GM23338 (cell line): ENCODE measurements around the gene NME2. TPM values are rescaled to one million over a fixed set of nuclear protein-coding genes. Genes with fewer than 3 reads are reported as not detected.

ENCODE experiments used
- ATAC-seq: fragments of 200-7000 bp; cut with Tn5 transposase; 3 replicates; pipeline ENCODE4 v1.9.1; 2020
- DNase-seq: peaks from one replicate; pipeline ENCODE4 v3.0.0-alpha.2; 2015; ENCODE audit warnings: low spot score
- H2AFZ ChIP-seq: fragments of 200-600 bp; sonication (generic); 2 replicates; pipeline ENCODE4 v1.8.0; 2016; ENCODE audit warnings: antibody characterized with exemption, mild to moderate bottlenecking, moderate library complexity
- H3F3A ChIP-seq: fragments of 200-600 bp; sonication (generic); replicated peaks from 2 replicates; pipeline ENCODE4 v1.8.0; 2017; ENCODE audit warnings: antibody characterized with exemption, mixed run types, low read depth
- H3K27ac ChIP-seq: fragments of 200-600 bp; sonication (generic); 2 replicates; pipeline ENCODE4 v1.6.1; 2016; ENCODE audit warnings: low read depth
- H3K27me3 ChIP-seq: fragments of 200-600 bp; sonication (generic); 2 replicates; pipeline ENCODE4 v1.8.0; 2016; ENCODE audit warnings: mild to moderate bottlenecking, mixed run types, moderate library complexity; ENCODE audit not compliant: insufficient read depth
- H3K36me3 ChIP-seq: fragments of 200-600 bp; sonication (generic); 2 replicates; pipeline ENCODE4 v1.8.0; 2016; ENCODE audit warnings: mild to moderate bottlenecking; ENCODE audit not compliant: insufficient read depth
- H3K4me1 ChIP-seq: fragments of 200-600 bp; sonication (generic); 2 replicates; pipeline ENCODE4 v1.8.0; 2016; ENCODE audit warnings: mild to moderate bottlenecking, moderate library complexity; ENCODE audit not compliant: insufficient read depth
- H3K4me2 ChIP-seq: fragments of 200-600 bp; sonication (generic); 2 replicates; pipeline ENCODE4 v1.7.1; 2017; ENCODE audit warnings: mixed run types
- H3K4me3 ChIP-seq: fragments of 200-600 bp; sonication (generic); 2 replicates; pipeline ENCODE4 v1.6.1; 2016; ENCODE audit warnings: mixed run types
- H3K79me2 ChIP-seq: fragments of 200-600 bp; sonication (generic); replicated peaks from 2 replicates; pipeline ENCODE4 v1.8.0; 2017; ENCODE audit warnings: mild to moderate bottlenecking; ENCODE audit not compliant: insufficient read depth
- H3K9me2 ChIP-seq: fragments of 200-600 bp; sonication (generic); 2 replicates; pipeline ENCODE4 v1.8.0; 2017; ENCODE audit not compliant: insufficient read depth
- H4K20me1 ChIP-seq: fragments of 200-600 bp; sonication (generic); replicated peaks from 2 replicates; pipeline ENCODE4 v1.8.0; 2017; ENCODE audit warnings: mild to moderate bottlenecking; ENCODE audit not compliant: insufficient read depth
- H3K27ac Mint-ChIP-seq: 2 replicates; pipeline ENCODE4 v1.8.0; 2020; ENCODE audit warnings: inconsistent platforms, mild to moderate bottlenecking, moderate library complexity, mixed read lengths
- H3K27me3 Mint-ChIP-seq: 3 replicates; pipeline ENCODE4 v1.8.0; 2022; ENCODE audit warnings: low read depth, mild to moderate bottlenecking, moderate library complexity, mixed read lengths, inconsistent platforms; ENCODE audit not compliant: insufficient read depth, poor library complexity
- H3K36me3 Mint-ChIP-seq: 3 replicates; pipeline ENCODE4 v1.8.0; 2021; ENCODE audit warnings: low read depth, mild to moderate bottlenecking, inconsistent platforms, moderate library complexity, mixed read lengths
- H3K4me1 Mint-ChIP-seq: 3 replicates; pipeline ENCODE4 v1.8.0; 2020; ENCODE audit warnings: mild to moderate bottlenecking, inconsistent platforms, mixed read lengths
- H3K4me3 Mint-ChIP-seq: 3 replicates; pipeline ENCODE4 v1.8.0; 2021; ENCODE audit warnings: moderate library complexity, mild to moderate bottlenecking, inconsistent platforms, mixed read lengths
- H3K9me3 Mint-ChIP-seq: 3 replicates; pipeline ENCODE4 v1.8.0; 2020; ENCODE audit warnings: moderate library complexity, mild to moderate bottlenecking, inconsistent platforms, mixed read lengths
- CTCF ChIP-seq, 2 experiments: fragments of 200-600 bp in 1 of 2; sonication (generic) in 1 of 2; conservative IDR thresholded peaks; 2 replicates each; pipeline versions ENCODE4 v1.5.1 to v1.6.1; 2016 to 2017; ENCODE audit warnings: antibody characterized with exemption in 2 of 2, low read depth in 2 of 2, mild to moderate bottlenecking in 2 of 2, moderate library complexity in 1 of 2
- EZH2 ChIP-seq: fragments of 200-600 bp; sonication (generic); IDR thresholded peaks from one replicate; pipeline ENCODE4 v1.8.0; 2017; ENCODE audit warnings: antibody characterized with exemption, mild to moderate bottlenecking, low read depth; ENCODE audit not compliant: unreplicated experiment
- EZH2phosphoT487 ChIP-seq: fragments of 200-600 bp; sonication (generic); IDR thresholded peaks from one replicate; pipeline ENCODE4 v1.8.1; 2018; ENCODE audit warnings: antibody characterized with exemption; ENCODE audit not compliant: unreplicated experiment
- NANOG ChIP-seq: IDR thresholded peaks from 2 replicates; pipeline ENCODE4 v1.6.1; 2016; ENCODE audit warnings: antibody characterized with exemption, borderline replicate concordance
- POLR2AphosphoS5 ChIP-seq: IDR thresholded peaks from 2 replicates; pipeline ENCODE4 v1.6.1; 2016; ENCODE audit warnings: antibody characterized with exemption, low read depth
- STAT1 ChIP-seq: IDR thresholded peaks from one replicate; pipeline ENCODE4 v1.6.1; 2016; ENCODE audit warnings: antibody characterized with exemption; ENCODE audit not compliant: unreplicated experiment
- polyA plus RNA-seq: library from polyadenylated mRNA; unstranded; fragments of >200 nt; fragmentation: Nextera tagmentation; extraction: Ambion mirVana; gene quantifications from 2 replicates; pipeline ENCODE4 v1.2.1, GENCODE V29; 2016
- total RNA-seq: library from RNA; depleted of rRNA; stranded (reverse); fragments of >200 nt; shearing (Covaris generic); gene quantifications from 2 replicates; pipeline ENCODE4 v1.2.3, GENCODE V29; 2014
- TF ChIP-seq, protein P1 (sequence below): IDR thresholded peaks from one replicate; pipeline ENCODE4 v1.6.1; 2018; ENCODE audit warnings: antibody characterized with exemption; ENCODE audit not compliant: unreplicated experiment

Gene NME2
- total and polyA plus RNA-seq, 2 experiments from 2014 or later, result 667 to 939 TPM

- Mint-ChIP-seq H3K27me3 (peaks cover 6% of the 10 kb centered on the region), H3K36me3 (no peaks in the 10 kb centered on the region), H3K4me3 (no peak overlapping the region), H3K27ac (no peak overlapping the region), H3K4me1 (no peaks in the 10 kb centered on the region; the same call in 2 of the 3 replicates), H3K9me3 (peaks cover 5% of the 10 kb centered on the region; the same call in 1 of the 3 replicates)
- TF ChIP-seq, protein P1, sequence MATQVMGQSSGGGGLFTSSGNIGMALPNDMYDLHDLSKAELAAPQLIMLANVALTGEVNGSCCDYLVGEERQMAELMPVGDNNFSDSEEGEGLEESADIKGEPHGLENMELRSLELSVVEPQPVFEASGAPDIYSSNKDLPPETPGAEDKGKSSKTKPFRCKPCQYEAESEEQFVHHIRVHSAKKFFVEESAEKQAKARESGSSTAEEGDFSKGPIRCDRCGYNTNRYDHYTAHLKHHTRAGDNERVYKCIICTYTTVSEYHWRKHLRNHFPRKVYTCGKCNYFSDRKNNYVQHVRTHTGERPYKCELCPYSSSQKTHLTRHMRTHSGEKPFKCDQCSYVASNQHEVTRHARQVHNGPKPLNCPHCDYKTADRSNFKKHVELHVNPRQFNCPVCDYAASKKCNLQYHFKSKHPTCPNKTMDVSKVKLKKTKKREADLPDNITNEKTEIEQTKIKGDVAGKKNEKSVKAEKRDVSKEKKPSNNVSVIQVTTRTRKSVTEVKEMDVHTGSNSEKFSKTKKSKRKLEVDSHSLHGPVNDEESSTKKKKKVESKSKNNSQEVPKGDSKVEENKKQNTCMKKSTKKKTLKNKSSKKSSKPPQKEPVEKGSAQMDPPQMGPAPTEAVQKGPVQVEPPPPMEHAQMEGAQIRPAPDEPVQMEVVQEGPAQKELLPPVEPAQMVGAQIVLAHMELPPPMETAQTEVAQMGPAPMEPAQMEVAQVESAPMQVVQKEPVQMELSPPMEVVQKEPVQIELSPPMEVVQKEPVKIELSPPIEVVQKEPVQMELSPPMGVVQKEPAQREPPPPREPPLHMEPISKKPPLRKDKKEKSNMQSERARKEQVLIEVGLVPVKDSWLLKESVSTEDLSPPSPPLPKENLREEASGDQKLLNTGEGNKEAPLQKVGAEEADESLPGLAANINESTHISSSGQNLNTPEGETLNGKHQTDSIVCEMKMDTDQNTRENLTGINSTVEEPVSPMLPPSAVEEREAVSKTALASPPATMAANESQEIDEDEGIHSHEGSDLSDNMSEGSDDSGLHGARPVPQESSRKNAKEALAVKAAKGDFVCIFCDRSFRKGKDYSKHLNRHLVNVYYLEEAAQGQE, result no peak
- Histone ChIP-seq H2AFZ (0 out of 2 replicates have a peak overlapping the region, but pooled peaks have one; percentile 29), H3K4me3 (no peak overlapping the region), H3K27ac (no peak overlapping the region), H3K36me3 (no peaks in the 10 kb centered on the region), H4K20me1 (no peaks in the 10 kb centered on the region), H3K27me3 (no peaks in the 10 kb centered on the region), H3K79me2 (no peaks in the 10 kb centered on the region), H3F3A (no peaks in the 10 kb centered on the region), H3K4me1 (no peaks in the 10 kb centered on the region; the same call in 1 of the 2 replicates), H3K9me2 (no peaks in the 10 kb centered on the region), H3K4me2 (no peak overlapping the region)
- ATAC-seq (no peak), DNase-seq (no peak)
Observed at GRCh38 chr17:51133365-51133764, 32.8 kb upstream of the NME2 start.

GRCh38 chr17:51135956-51136355 is 30.3 kb upstream of the NME2 start:
- no peak for TF ChIP-seq POLR2AphosphoS5
- ATAC-seq (no peak), DNase-seq (no peak)
- Histone ChIP-seq H3K9me2 (no peaks in the 10 kb centered on the region), H3K36me3 (no peaks in the 10 kb centered on the region), H2AFZ (no peak overlapping the region), H3K27ac (no peak overlapping the region), H4K20me1 (no peaks in the 10 kb centered on the region), H3K79me2 (no peaks in the 10 kb centered on the region), H3K27me3 (no peaks in the 10 kb centered on the region), H3K4me3 (no peak overlapping the region), H3K4me2 (no peak overlapping the region), H3F3A (no peaks in the 10 kb centered on the region), H3K4me1 (no peaks in the 10 kb centered on the region; the same call in 1 of the 2 replicates)
- Mint-ChIP-seq H3K36me3 (no peaks in the 10 kb centered on the region), H3K4me3 (no peak overlapping the region), H3K27ac (no peak overlapping the region), H3K27me3 (peaks cover 6% of the 10 kb centered on the region), H3K4me1 (no peaks in the 10 kb centered on the region; the same call in 2 of the 3 replicates), H3K9me3 (peaks cover 5% of the 10 kb centered on the region; the same call in 1 of the 3 replicates)

DNA sequence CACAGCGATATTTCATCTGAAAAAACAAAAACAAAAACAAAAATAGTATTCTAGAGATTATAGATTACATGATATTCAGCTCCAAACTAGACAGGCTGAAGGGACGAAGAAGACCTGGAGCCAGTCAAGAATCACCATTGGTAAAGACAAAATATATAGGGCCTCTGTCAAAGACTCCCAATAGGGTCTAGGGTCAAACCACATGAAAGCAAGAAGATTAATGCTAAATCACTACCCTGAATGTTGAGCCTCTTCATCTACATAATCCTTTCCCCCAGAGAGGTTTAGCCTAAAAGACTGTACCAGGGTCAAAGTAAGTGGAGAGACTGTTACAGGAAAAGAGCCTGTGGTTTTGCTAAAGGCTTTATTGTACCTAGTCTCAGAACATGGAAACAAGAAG is 23.6 kb upstream of the NME2 start:
- H3K4me2 ChIP-seq, result no peak overlapping the region
- H4K20me1 ChIP-seq, result no peaks in the 10 kb centered on the region
- H3K27ac Mint-ChIP-seq, result no peak overlapping the region
- H3K9me2 ChIP-seq, result no peaks in the 10 kb centered on the region
- no peaks in the 10 kb centered on the region for H3K27me3 ChIP-seq
- H3K9me3 Mint-ChIP-seq, result no peaks in the 10 kb centered on the region
- no peaks in the 10 kb centered on the region for H3K36me3 ChIP-seq
- H3K4me1 Mint-ChIP-seq, result peaks cover 8% of the 10 kb centered on the region
- ATAC-seq, result no peak
- no peaks in the 10 kb centered on the region for H3F3A ChIP-seq
- H2AFZ ChIP-seq, result no peak overlapping the region
- H3K27me3 Mint-ChIP-seq, result peaks cover 2% of the 10 kb centered on the region
- no peak overlapping the region for H3K4me3 Mint-ChIP-seq
- no peak overlapping the region for H3K4me3 ChIP-seq
- H3K36me3 Mint-ChIP-seq, result no peaks in the 10 kb centered on the region
- no peaks in the 10 kb centered on the region for H3K4me1 ChIP-seq
- no peak overlapping the region for H3K27ac ChIP-seq
- no peak for DNase-seq
- H3K79me2 ChIP-seq, result no peaks in the 10 kb centered on the region
- TF ChIP-seq STAT1 (no peak), CTCF (conservative IDR thresholded peaks at IDR 0.05; ENCODE audit: low read depth in 2 of 2) (no peak), EZH2phosphoT487 (no peak), EZH2 (no peak), NANOG (no peak), POLR2AphosphoS5 (no peak)
